Measurements from ENCODE around the gene DCAF11. TPM values are rescaled to one million over a fixed set of nuclear protein-coding genes. Genes with fewer than 3 reads are reported as not detected.

DCAF11 gene
- total and polyA plus RNA-seq, 2 of the 8 experiments (the other 6 are each of a cell fraction or from before 2014, with no cell fraction given) = 60.4 to 63.6 TPM

DNA sequence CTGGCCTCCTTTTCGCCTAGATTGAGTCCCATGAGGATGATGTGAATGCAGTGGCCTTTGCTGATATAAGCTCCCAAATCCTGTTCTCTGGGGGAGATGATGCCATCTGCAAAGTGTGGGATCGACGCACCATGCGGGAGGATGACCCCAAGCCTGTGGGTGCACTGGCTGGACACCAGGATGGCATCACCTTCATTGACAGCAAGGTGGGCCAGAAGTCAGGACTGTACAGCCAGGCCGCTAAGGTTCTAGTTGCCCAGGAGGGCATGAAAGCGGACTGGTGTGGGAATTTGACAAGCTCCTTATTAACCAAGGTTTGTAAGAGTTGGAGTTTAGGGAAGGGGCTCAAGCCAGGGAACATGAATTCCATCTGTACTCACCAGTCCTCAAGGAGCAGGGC is 5.1 kb downstream of the DCAF11 start:
- ChIA-PET POLR2A (ENCODE audit: partially characterized antibody) (interaction anchor here (1.3 to 7.1 kb wide), 4 partner anchors 16 to 60 kb away, joined by 3 to 125 read pairs (median 106); partner anchors contain the start of genes EMC9, PCK2 and PSME1), CTCF (ENCODE audit: partially characterized antibody) (interaction anchor here (0.9 kb wide), 1 partner anchor 35 kb away, joined by 3 read pairs; no protein-coding TSS in a partner anchor)
- H3K27me3 ChIP-seq (replicated peaks in 1 of 4; ENCODE audit: control insufficient read depth in 3 of 4, extremely low read depth in 1 of 4, insufficient read depth in 3 of 4, low read length in 3 of 4) = no peaks in the 10 kb centered on the region
- H3K18ac ChIP-seq (ENCODE audit: extremely low read depth, low read length) = no peak overlapping the region
- no peak overlapping the region for H3K9ac ChIP-seq (replicated peaks in 1 of 4; ENCODE audit: extremely low read depth in 1 of 4, low read depth in 3 of 4, low read length in 3 of 4)
- DNase-seq (ENCODE audit: low read depth in 1 of 2, low spot score in 2 of 2) = no peak
- no peak overlapping the region for H3K4me2 ChIP-seq (ENCODE audit: insufficient read depth in 1 of 2, low read depth in 2 of 2, low read length in 2 of 2)
- no peak overlapping the region for H3K14ac ChIP-seq (ENCODE audit: insufficient read length)
- H2AK5ac ChIP-seq (ENCODE audit: low read depth, low read length) = no peak overlapping the region
- H2BK20ac ChIP-seq (ENCODE audit: low read length) = no peak overlapping the region
- FAIRE-seq = no peak
- H3K9me3 ChIP-seq (ENCODE audit: insufficient read depth in 2 of 2, low read depth in 1 of 2, low read length in 1 of 2) = no peaks in the 10 kb centered on the region
- no peak overlapping the region for H3K27ac ChIP-seq (ENCODE audit: low read depth, low read length)
- 100% methylated on average over 6 of the region's 6 CpGs; no CpG with 5 or more reads in 1 of the 2 experiments for WGBS, 2 experiments (ENCODE audit: extremely low coverage in 1 of 2, insufficient coverage in 1 of 2, insufficient read length in 1 of 2, insufficient replicate concordance in 2 of 2, low coverage in 1 of 2, low lambda C conversion rate in 2 of 2, missing lambda C conversion rate in 1 of 2)
- H2BK120ac ChIP-seq (replicated peaks; ENCODE audit: low read depth, low read length) = no peak overlapping the region
- H3K79me1 ChIP-seq (ENCODE audit: low read depth, low read length) = peaks cover 5% of the 10 kb centered on the region; the same call in 1 of the 2 replicates
- no peak overlapping the region for H2BK15ac ChIP-seq (ENCODE audit: low read length)
- H4K91ac ChIP-seq (replicated peaks; ENCODE audit: insufficient read length, low read length) = no peak overlapping the region
- no peak overlapping the region for H4K8ac ChIP-seq (ENCODE audit: extremely low read depth, insufficient read depth, low read length)
- H3K23ac ChIP-seq (ENCODE audit: insufficient read length) = no peak overlapping the region
- no peak overlapping the region for H3K4me3 ChIP-seq (ENCODE audit: extremely low read depth in 1 of 4, insufficient read depth in 2 of 4, low read depth in 3 of 4, low read length in 4 of 4)
- H2BK5ac ChIP-seq (ENCODE audit: low read depth, low read length) = no peak overlapping the region
- peaks cover 0 to 4% (median 2%) of the 10 kb centered on the region in 4 experiments; a peak in 5 of 7 replicates for H3K4me1 ChIP-seq (replicated peaks in 1 of 4; ENCODE audit: control insufficient read depth in 3 of 4, insufficient read depth in 4 of 4, low read length in 3 of 4)
- no peak overlapping the region for H2AFZ ChIP-seq (ENCODE audit: low read length)
- peaks cover 0 to 3% of the 10 kb centered on the region in 2 experiments for H4K20me1 ChIP-seq (replicated peaks in 1 of 2; ENCODE audit: control insufficient read depth in 1 of 2, insufficient read depth in 2 of 2, low read length in 2 of 2)
- no peak overlapping the region for H2BK12ac ChIP-seq (ENCODE audit: low read depth, low read length)
- no peak overlapping the region for H3K4ac ChIP-seq (replicated peaks; ENCODE audit: insufficient read length, low read depth, low read length)
- peaks cover 0 to 10% of the 10 kb centered on the region in 2 experiments; a peak in 2 of 4 replicates for H3K79me2 ChIP-seq (ENCODE audit: control insufficient read depth in 1 of 2, insufficient read depth in 2 of 2, low read length in 2 of 2)
- H3K56ac ChIP-seq (replicated peaks; ENCODE audit: insufficient read length, low read depth, low read length) = no peak overlapping the region
- peaks cover 14 to 43% (median 34%) of the 10 kb centered on the region in 4 experiments for H3K36me3 ChIP-seq (ENCODE audit: control insufficient read depth in 2 of 4, insufficient read depth in 4 of 4, low read length in 3 of 4)
- H3K23me2 ChIP-seq (ENCODE audit: low read depth, low read length) = peaks cover 3% of the 10 kb centered on the region; the same call in 1 of the 2 replicates
- no peak overlapping the region for H4K5ac ChIP-seq (ENCODE audit: insufficient read length, low read depth, low read length)
- no peak for TF ChIP-seq CBX5 (IDR thresholded peaks at IDR 0.05; ENCODE audit: low read depth, low read length)
- TF ChIP-seq ASH2L (IDR thresholded peaks at IDR 0.05; ENCODE audit: low read length) = no peak
- no peak for TF ChIP-seq JUN (IDR thresholded peaks at IDR 0.05; ENCODE audit: low read depth, low read length)
- TF ChIP-seq TAF1 (IDR thresholded peaks at IDR 0.05; ENCODE audit: low read depth, low read length) = no peak
- no peak for TF ChIP-seq SRF (IDR thresholded peaks at IDR 0.05; ENCODE audit: low read depth, low read length)
- TF ChIP-seq NRF1 (IDR thresholded peaks at IDR 0.05; ENCODE audit: low read depth, low read length) = no peak
- no peak for TF ChIP-seq TBP (IDR thresholded peaks at IDR 0.05; ENCODE audit: low read depth, low read length)
- TF ChIP-seq, protein P1, sequence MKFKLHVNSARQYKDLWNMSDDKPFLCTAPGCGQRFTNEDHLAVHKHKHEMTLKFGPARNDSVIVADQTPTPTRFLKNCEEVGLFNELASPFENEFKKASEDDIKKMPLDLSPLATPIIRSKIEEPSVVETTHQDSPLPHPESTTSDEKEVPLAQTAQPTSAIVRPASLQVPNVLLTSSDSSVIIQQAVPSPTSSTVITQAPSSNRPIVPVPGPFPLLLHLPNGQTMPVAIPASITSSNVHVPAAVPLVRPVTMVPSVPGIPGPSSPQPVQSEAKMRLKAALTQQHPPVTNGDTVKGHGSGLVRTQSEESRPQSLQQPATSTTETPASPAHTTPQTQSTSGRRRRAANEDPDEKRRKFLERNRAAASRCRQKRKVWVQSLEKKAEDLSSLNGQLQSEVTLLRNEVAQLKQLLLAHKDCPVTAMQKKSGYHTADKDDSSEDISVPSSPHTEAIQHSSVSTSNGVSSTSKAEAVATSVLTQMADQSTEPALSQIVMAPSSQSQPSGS (IDR thresholded peaks at IDR 0.05; ENCODE audit: low read length) = no peak
- no peak for TF ChIP-seq SUZ12 (IDR thresholded peaks at IDR 0.05; ENCODE audit: low read length)
- no peak for TF ChIP-seq GTF2F1 (IDR thresholded peaks at IDR 0.05; ENCODE audit: borderline replicate concordance, low read depth, low read length)
- TF ChIP-seq MAX (IDR thresholded peaks at IDR 0.05) = no peak
- no peak for TF ChIP-seq RFX5 (IDR thresholded peaks at IDR 0.05; ENCODE audit: borderline replicate concordance, low read depth, low read length)

Data from H1 (cell line).